NT2/D1 (cell line): Measurements from ENCODE around the gene PRICKLE1.
A peak's percentile ranks its signal among the peaks of the same experiment; 100 is the strongest.

Source experiments
- DNase-seq: peaks from one replicate; pipeline ENCODE4 v3.0.0-alpha.2; 2011; ENCODE audit warnings: low read depth, low spot score
- H3K27me3 ChIP-seq: 2 replicates; pipeline ENCODE4 v1.6.0; 2011; ENCODE audit warnings: mild to moderate bottlenecking; ENCODE audit not compliant: insufficient read length, insufficient read depth
- H3K36me3 ChIP-seq: 2 replicates; pipeline ENCODE4 v1.6.1; 2011; ENCODE audit warnings: mild to moderate bottlenecking, low read length, mixed read lengths; ENCODE audit not compliant: insufficient read depth, insufficient read length
- H3K4me1 ChIP-seq: 2 replicates; pipeline ENCODE4 v1.5.1; 2011; ENCODE audit not compliant: insufficient read depth, insufficient read length
- H3K4me3 ChIP-seq: 2 replicates; pipeline ENCODE4 v1.5.1; 2011; ENCODE audit warnings: low read depth; ENCODE audit not compliant: insufficient read length
- H3K9ac ChIP-seq: 2 replicates; pipeline ENCODE4 v1.6.0; 2011; ENCODE audit warnings: low read depth; ENCODE audit not compliant: insufficient read length
- H3K9me3 ChIP-seq: 2 replicates; pipeline ENCODE4 v1.5.1; 2011; ENCODE audit warnings: mild to moderate bottlenecking, low read length; ENCODE audit not compliant: insufficient read depth
- SUZ12 ChIP-seq: IDR thresholded peaks from 2 replicates; pipeline ENCODE4 v1.6.1; 2011; ENCODE audit not compliant: insufficient read length, insufficient read depth; ENCODE audit errors: extremely low read depth
- YY1 ChIP-seq: IDR thresholded peaks from 2 replicates; pipeline ENCODE4 v1.6.1; 2011; ENCODE audit not compliant: insufficient read length, insufficient read depth
- ZNF274 ChIP-seq: IDR thresholded peaks from 2 replicates; pipeline ENCODE4 v1.6.1; 2011; ENCODE audit warnings: mild to moderate bottlenecking, low read depth, low read length

The PRICKLE1 gene

GRCh38 chr12:42492267-42492666 is 97.3 kb downstream of the PRICKLE1 start:
- Histone ChIP-seq H3K36me3 (no peaks in the 10 kb centered on the region), H3K27me3 (peaks cover 2% of the 10 kb centered on the region), H3K9me3 (no peaks in the 10 kb centered on the region), H3K4me3 (no peak overlapping the region), H3K9ac (no peak overlapping the region), H3K4me1 (no peaks in the 10 kb centered on the region)
- no peak for DNase-seq
- TF ChIP-seq YY1 (no peak), SUZ12 (no peak), ZNF274 (no peak)

- Histone ChIP-seq H3K36me3 (no peaks in the 10 kb centered on the region), H3K4me1 (no peaks in the 10 kb centered on the region), H3K9me3 (no peaks in the 10 kb centered on the region), H3K9ac (no peak overlapping the region), H3K4me3 (no peak overlapping the region), H3K27me3 (peaks cover 4% of the 10 kb centered on the region)
- DNase-seq, result no peak
- no peak for TF ChIP-seq YY1
- TF ChIP-seq ZNF274, result no peak
- no peak for TF ChIP-seq SUZ12
Observed at GRCh38 chr12:42490261-42490842, 99.2 kb downstream of the PRICKLE1 start.

- no peak for TF ChIP-seq SUZ12
- no peak for TF ChIP-seq ZNF274
- TF ChIP-seq YY1, result no peak
- Histone ChIP-seq H3K27me3 (peaks cover 4% of the 10 kb centered on the region), H3K4me3 (no peak overlapping the region), H3K9me3 (no peaks in the 10 kb centered on the region), H3K9ac (peak overlapping the region; percentile 12), H3K4me1 (no peaks in the 10 kb centered on the region), H3K36me3 (no peaks in the 10 kb centered on the region)
- DNase-seq, result no peak
Observed at GRCh38 chr12:42486407-42486806, 103.1 kb downstream of the PRICKLE1 start.

DNA sequence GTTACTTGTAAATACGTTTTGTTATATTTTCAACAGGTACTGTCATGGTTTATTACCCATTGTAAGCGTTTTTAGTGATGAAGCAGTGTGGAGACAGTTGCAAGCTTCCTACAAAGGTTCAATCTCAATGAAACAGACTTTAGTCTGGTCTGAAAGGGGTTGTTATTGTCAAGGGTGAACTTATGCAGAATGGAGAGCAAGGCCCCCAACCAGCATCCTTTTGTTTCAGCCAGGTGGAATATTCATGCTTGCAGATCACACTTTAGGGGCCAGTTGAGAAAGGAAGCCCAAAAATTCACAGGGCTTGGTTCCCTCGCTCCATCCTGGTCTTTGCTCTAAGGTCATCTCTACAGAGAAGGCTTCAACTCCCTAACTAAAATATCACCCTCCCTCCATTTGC is 103.7 kb downstream of the PRICKLE1 start:
- Histone ChIP-seq H3K9ac (no peak overlapping the region), H3K9me3 (no peaks in the 10 kb centered on the region), H3K4me1 (no peaks in the 10 kb centered on the region), H3K27me3 (peaks cover 8% of the 10 kb centered on the region), H3K36me3 (no peaks in the 10 kb centered on the region), H3K4me3 (no peak overlapping the region)
- TF ChIP-seq YY1 (no peak), ZNF274 (no peak), SUZ12 (no peak)
- peak; percentile 92 for DNase-seq

DNA sequence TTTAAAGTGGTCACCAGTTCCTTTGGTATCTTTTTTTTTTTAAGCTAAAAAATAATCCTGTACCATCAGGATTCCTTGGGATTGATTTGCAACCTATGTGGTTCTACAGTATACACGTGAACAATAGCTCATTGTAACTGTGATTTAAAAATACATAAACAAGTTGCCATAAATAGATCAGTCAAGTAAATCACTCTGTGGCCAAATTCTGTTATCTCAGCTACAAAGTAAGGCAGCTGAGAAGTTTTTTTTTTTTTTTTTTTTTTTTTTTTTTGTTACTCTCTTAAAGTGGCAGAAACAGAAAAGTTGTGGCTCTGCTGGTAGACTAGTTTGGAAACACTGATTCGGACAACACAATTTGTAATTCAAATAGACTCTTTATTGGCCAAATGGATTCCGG is 104.5 kb downstream of the PRICKLE1 start:
- peaks cover under 1% of the 10 kb centered on the region for H3K36me3 ChIP-seq
- no peak for DNase-seq
- H3K4me1 ChIP-seq, result no peaks in the 10 kb centered on the region
- H3K27me3 ChIP-seq, result peaks cover 16% of the 10 kb centered on the region
- no peak overlapping the region for H3K4me3 ChIP-seq
- TF ChIP-seq ZNF274, result no peak
- no peak for TF ChIP-seq SUZ12
- TF ChIP-seq YY1, result no peak
- H3K9me3 ChIP-seq, result no peaks in the 10 kb centered on the region
- no peak overlapping the region for H3K9ac ChIP-seq

DNA sequence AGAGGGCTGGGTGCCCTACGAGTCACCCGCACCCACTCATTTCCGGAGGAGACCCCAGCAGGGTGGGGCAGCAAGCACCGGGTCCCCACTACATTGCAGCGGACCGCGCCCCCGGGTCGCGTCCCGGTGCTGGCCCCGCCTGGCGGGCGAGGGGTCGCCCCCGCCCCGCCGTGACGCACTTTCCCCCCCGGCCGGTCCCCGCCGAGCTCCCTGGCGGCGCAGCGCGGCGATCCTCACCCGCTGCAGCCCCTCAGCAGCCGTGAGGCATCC is 106.1 kb downstream of the PRICKLE1 start:
- Histone ChIP-seq H3K9me3 (no peaks in the 10 kb centered on the region), H3K36me3 (peaks cover 7% of the 10 kb centered on the region), H3K4me1 (no peaks in the 10 kb centered on the region), H3K9ac (peak overlapping the region; percentile 97), H3K27me3 (peaks cover 18% of the 10 kb centered on the region), H3K4me3 (peak overlapping the region; percentile 90)
- no peak for DNase-seq
- TF ChIP-seq YY1, result no peak
- no peak for TF ChIP-seq ZNF274
- TF ChIP-seq SUZ12, result no peak

GRCh38 chr12:42482748-42483520 is 106.6 kb downstream of the PRICKLE1 start:
- H3K4me3 ChIP-seq, result peak overlapping the region; percentile 90
- H3K36me3 ChIP-seq, result peaks cover 7% of the 10 kb centered on the region
- peaks cover 18% of the 10 kb centered on the region for H3K27me3 ChIP-seq
- DNase-seq, result peak; percentile 71
- peak overlapping the region; percentile 97 for H3K9ac ChIP-seq
- no peaks in the 10 kb centered on the region for H3K9me3 ChIP-seq
- no peaks in the 10 kb centered on the region for H3K4me1 ChIP-seq
- TF ChIP-seq SUZ12 (no peak), ZNF274 (no peak), YY1 (no peak)
